Renal cortex interstitium (tissue), 11 donors: ENCODE data around the gene HSPA2. TPM values are rescaled to one million over a fixed set of nuclear protein-coding genes. Genes with fewer than 3 reads are reported as not detected.

ENCODE experiments used
- DNase-seq, 11 donors: peaks; one replicate each; pipeline ENCODE4 v3.0.0-alpha.2; 2013; ENCODE audit warnings: low read depth in 9 of 11, low spot score in 4 of 11; ENCODE audit errors: extremely low read depth in 1 of 11
- polyA plus RNA-seq, 3 donors: library from polyadenylated mRNA; unstranded; fragments of 120-200 nt; gene quantifications; one replicate each; pipeline ENCODE4 v1.2.1, GENCODE V29; 2013; ENCODE audit not compliant: insufficient read length in 3 of 3

The HSPA2 gene
- polyA plus RNA-seq, 3 donors: 16.3 to 20.6 (median 17.6) TPM

DNA sequence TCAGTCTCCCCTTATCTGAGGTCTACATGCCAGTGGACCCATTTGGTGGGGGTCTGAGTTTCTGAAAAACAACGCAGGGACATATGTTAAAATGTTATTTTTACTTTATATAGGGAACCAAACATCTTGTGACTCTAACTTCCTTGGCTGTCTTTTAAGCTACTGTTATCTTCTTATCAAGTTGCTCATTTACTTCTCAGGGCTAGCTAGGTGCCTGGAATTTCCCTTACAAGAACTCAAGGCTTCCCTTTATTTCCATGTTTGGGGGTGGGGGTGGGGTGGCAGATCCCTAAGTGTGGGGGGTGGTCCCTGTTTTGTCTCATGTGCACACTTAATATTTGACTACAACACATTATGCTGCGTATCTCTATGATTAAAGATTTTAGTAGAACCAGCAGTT lies 40.8 kb downstream of the HSPA2 start:
- DNase-seq: no peak

DNA sequence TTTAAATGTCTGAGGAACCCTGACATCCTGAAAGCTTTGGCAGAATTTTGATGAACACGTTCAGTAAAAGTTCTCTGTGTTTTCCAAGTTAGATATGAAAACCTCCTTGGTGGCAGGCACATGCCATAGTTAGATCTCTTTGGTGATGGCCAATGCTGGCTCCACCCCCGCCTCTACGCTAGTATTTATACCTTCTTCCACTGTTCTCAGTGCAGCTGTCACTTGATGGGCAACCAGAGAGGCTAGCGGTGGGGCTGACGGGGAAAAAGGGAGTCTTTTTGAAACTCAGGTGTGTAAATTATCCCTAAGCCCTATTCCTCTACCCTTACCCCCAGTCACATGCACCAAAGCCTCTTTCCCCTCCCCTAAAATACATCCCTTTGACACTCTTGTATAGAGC lies 41.3 kb downstream of the HSPA2 start:
- DNase-seq: no peak

DNA sequence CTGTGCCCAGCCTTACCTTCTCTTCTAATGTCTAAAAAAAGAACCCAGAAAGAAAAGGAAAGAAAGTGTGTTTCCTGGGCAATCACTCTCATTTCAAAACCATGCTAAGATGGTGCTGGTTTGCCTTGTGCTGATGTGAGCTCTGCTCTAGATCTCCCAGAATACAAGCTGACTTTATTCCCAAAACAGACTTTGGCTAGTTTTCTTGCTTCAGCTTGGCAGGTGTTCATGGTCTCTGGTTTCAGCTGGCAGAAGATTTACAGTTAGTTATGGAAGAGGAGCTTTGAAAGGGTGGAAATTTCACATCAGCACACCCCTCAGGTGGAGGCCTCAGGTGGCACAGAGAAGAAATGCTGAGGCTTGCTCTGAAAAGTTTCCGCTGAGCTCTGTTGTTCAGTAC lies 43.6 kb downstream of the HSPA2 start:
- peak in 2 of 11 donors; percentile 30 to 33 for DNase-seq

DNA sequence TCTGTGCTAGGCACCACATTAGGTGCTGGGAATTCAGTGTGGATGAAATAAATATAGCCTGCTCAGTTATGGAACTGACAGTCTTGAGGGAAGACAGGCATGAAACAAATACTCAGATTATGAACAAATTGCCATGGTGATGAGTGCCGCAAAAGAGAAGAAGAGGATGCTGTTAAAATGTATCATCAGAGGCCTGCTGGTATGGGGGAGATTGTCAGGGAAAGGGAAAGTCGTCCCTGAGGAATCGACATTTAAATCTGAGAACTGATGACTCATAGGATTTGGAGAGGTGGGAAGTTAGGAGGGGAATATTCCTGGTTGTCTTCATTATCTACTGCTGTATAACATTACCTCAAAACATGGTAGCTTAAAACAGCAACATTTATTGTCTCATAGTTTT lies 51.3 kb downstream of the HSPA2 start:
- no peak for DNase-seq

Other genes with a start within 250 kb of the HSPA2 start
- 1 to 10 TPM; 1.1 to 1.7 (median 1.2) TPM for gene ESR2, start 246.4 kb upstream of the HSPA2 start, polyA plus RNA-seq
- 10 to 100 TPM; 75.8 to 98.6 (median 91.1) TPM for gene MTHFD1, start 152.4 kb upstream of the HSPA2 start, polyA plus RNA-seq
- 1 to 10 TPM; 6.4 to 8.4 (median 8.1) TPM for gene AKAP5, start 75.2 kb upstream of the HSPA2 start, polyA plus RNA-seq
- gene ZBTB25, start 36.9 kb upstream of the HSPA2 start, polyA plus RNA-seq: 10 to 100 TPM in 1 of 3 donors, 1 to 10 TPM in 2; 7.0 to 14.4 (median 8.5) TPM
- gene ZBTB1, start 36.0 kb upstream of the HSPA2 start, polyA plus RNA-seq: 10 to 100 TPM; 62.6 to 74.3 (median 69.4) TPM
- gene PPP1R36, start 9.2 kb downstream of the HSPA2 start, polyA plus RNA-seq: under 1 TPM; 0.53 to 0.70 (median 0.67) TPM
- 100 to 1,000 TPM in 1 of 3 donors, 10 to 100 TPM in 2; 89.0 to 107 (median 95.4) TPM for gene PLEKHG3, start 163.7 kb downstream of the HSPA2 start, polyA plus RNA-seq